ENCODE data around the gene TIMD4.
"Not testable (repeated sequence)": the region's sequence is repeated elsewhere in the genome, so short reads cannot be mapped to it uniquely, and the experiment has no call there.

The TIMD4 gene

GRCh38 chr5:156971848-156972525 is 9.0 kb upstream of the TIMD4 start:
- H3K4me3 ChIP-seq (ENCODE audit: low read depth, low read length) = no peak overlapping the region
- TF ChIP-seq, protein P1, sequence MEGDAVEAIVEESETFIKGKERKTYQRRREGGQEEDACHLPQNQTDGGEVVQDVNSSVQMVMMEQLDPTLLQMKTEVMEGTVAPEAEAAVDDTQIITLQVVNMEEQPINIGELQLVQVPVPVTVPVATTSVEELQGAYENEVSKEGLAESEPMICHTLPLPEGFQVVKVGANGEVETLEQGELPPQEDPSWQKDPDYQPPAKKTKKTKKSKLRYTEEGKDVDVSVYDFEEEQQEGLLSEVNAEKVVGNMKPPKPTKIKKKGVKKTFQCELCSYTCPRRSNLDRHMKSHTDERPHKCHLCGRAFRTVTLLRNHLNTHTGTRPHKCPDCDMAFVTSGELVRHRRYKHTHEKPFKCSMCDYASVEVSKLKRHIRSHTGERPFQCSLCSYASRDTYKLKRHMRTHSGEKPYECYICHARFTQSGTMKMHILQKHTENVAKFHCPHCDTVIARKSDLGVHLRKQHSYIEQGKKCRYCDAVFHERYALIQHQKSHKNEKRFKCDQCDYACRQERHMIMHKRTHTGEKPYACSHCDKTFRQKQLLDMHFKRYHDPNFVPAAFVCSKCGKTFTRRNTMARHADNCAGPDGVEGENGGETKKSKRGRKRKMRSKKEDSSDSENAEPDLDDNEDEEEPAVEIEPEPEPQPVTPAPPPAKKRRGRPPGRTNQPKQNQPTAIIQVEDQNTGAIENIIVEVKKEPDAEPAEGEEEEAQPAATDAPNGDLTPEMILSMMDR (IDR thresholded peaks at IDR 0.05; ENCODE audit: borderline replicate concordance, insufficient read depth, low read depth, low read length) = no peak

GRCh38 chr5:156971415-156971814 is 8.4 kb upstream of the TIMD4 start:
- H3K4me3 ChIP-seq (ENCODE audit: low read depth, low read length) = no peak overlapping the region
- TF ChIP-seq, protein P1 (IDR thresholded peaks at IDR 0.05; ENCODE audit: borderline replicate concordance, insufficient read depth, low read depth, low read length) = no peak

DNA sequence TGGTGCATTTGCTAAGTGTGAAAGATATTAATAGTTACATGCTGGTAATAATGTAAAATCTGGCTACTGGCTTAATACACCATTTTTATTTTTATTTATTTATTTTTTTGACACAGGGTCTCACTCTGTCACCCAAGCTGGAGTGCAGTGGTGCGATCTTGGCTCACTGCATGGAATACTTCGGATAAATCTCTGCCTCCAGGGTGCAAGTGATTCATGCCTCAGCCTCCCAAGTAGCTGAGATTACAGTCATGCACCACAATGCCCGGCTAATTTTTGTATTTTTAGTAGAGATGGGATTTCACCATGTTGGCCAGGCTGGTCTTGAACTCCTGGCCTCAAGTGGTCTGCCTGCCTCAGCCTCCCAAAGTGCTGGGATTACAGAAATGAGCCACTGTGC is 4.4 kb upstream of the TIMD4 start:
- not testable (repeated sequence) for H3K4me3 ChIP-seq (ENCODE audit: low read depth, low read length)

GRCh38 chr5:156956321-156956720 is 6.7 kb downstream of the TIMD4 start:
- no peak overlapping the region for H3K4me3 ChIP-seq (ENCODE audit: low read depth, low read length)
- TF ChIP-seq, protein P1 (IDR thresholded peaks at IDR 0.05; ENCODE audit: borderline replicate concordance, insufficient read depth, low read depth, low read length) = no peak

GRCh38 chr5:156951359-156951758 is 11.7 kb downstream of the TIMD4 start:
- no peak overlapping the region for H3K4me3 ChIP-seq (ENCODE audit: low read depth, low read length)
- TF ChIP-seq, protein P1 (IDR thresholded peaks at IDR 0.05; ENCODE audit: borderline replicate concordance, insufficient read depth, low read depth, low read length) = no peak

DNA sequence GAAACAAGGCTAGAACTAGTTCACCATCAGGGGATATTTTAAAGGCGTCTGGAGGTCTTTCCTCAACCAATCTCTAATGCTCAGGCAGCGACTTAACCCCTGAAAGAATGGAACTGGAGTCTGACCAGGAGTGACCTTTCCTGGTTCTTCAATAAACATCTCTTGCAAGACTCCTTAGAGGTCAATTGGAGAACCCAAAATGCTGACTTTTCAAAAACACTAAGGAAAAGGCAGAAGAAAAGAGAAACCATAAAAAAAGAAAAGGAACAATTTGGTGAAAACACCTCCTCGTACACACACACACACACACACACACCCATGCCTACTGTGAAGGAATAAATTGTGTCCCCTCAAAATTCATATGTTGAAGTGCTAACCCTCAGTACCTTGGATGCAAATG is 12.3 kb downstream of the TIMD4 start:
- TF ChIP-seq, protein P1 (IDR thresholded peaks at IDR 0.05; ENCODE audit: borderline replicate concordance, insufficient read depth, low read depth, low read length) = no peak

DNA sequence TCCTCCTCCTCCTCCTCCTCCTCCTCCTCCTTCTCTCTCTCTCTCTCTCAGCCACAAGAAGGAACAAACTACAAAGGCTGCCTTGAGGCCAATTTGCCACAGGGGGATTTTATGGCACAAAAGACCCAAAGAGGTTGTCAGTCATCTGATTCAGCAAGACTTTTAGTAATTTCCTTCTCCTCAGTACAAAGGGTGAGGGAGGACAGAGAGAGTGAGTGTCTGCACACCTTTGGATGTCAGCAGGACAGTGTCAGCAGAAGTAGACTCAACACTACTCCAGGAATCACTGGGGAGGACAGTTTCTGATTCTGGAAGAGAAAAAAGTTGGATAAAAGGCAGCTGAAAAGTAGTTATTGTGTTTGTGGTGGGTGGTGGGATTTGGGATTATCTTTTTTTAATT is 13.6 kb downstream of the TIMD4 start:
- TF ChIP-seq, protein P1 (IDR thresholded peaks at IDR 0.05; ENCODE audit: borderline replicate concordance, insufficient read depth, low read depth, low read length) = no peak
- no peak overlapping the region for H3K4me3 ChIP-seq (ENCODE audit: low read depth, low read length)

More for the DNA sequence above, 12.3 kb downstream of the TIMD4 start:
- no peak overlapping the region for H3K4me3 ChIP-seq (ENCODE audit: low read depth, low read length)

All from GM12875 (cell line).